Lung (tissue), 12 donors: ENCODE data around the gene FARP1. TPM values are rescaled to one million over a fixed set of nuclear protein-coding genes. Genes with fewer than 3 reads are reported as not detected.

Experiments
- ATAC-seq: fragments of 200-7000 bp; cut with Tn5 transposase; one replicate; pipeline ENCODE4 v1.9.1; 2020; ENCODE audit warnings: moderate number of reproducible peaks; ENCODE audit not compliant: insufficient read depth, low FRiP score
- DNase-seq, 3 donors: peaks; one replicate each; pipeline ENCODE4 v3.0.0-alpha.2; 2013 to 2017
- H3K27ac ChIP-seq, 2 donors: one replicate each; pipeline ENCODE4 v1.5.1; 2013; ENCODE audit warnings: mild to moderate bottlenecking in 2 of 2, moderate library complexity in 2 of 2, control low read depth in 1 of 2, inconsistent platforms in 1 of 2, low read depth in 1 of 2, low read length in 1 of 2
- H3K27me3 ChIP-seq, 3 donors: one replicate each; pipeline ENCODE4 v1.5.1; 2013; ENCODE audit warnings: low read length in 2 of 3; ENCODE audit not compliant: control insufficient read depth in 3 of 3, insufficient read depth in 3 of 3
- H3K36me3 ChIP-seq, 4 donors: one replicate each; pipeline ENCODE4 v1.5.1; 2013; ENCODE audit warnings: low read length in 4 of 4, mild to moderate bottlenecking in 1 of 4, moderate library complexity in 1 of 4; ENCODE audit not compliant: control insufficient read depth in 4 of 4, insufficient read depth in 4 of 4
- H3K4me1 ChIP-seq, 5 donors: one replicate each; pipeline ENCODE4 v1.5.1; 2013; ENCODE audit warnings: low read length in 5 of 5, mild to moderate bottlenecking in 2 of 5, moderate library complexity in 1 of 5; ENCODE audit not compliant: control insufficient read depth in 5 of 5, insufficient read depth in 5 of 5
- H3K4me3 ChIP-seq: one replicate; pipeline ENCODE4 v1.5.1; 2013; ENCODE audit warnings: mild to moderate bottlenecking, control low read depth, moderate library complexity
- H3K9ac ChIP-seq, 2 donors: one replicate each; pipeline ENCODE4 v1.5.1; 2013; ENCODE audit warnings: low read length in 2 of 2, control low read depth in 1 of 2; ENCODE audit not compliant: insufficient read depth in 1 of 2
- H3K9me3 ChIP-seq, 4 donors: one replicate each; pipeline ENCODE4 v1.5.1; 2013; ENCODE audit warnings: low read length in 3 of 4, mild to moderate bottlenecking in 1 of 4, moderate library complexity in 1 of 4; ENCODE audit not compliant: control insufficient read depth in 4 of 4, insufficient read depth in 3 of 4
- CTCF ChIP-seq: IDR thresholded peaks from 2 replicates; pipeline ENCODE4 v1.5.1; 2012; ENCODE audit warnings: mild to moderate bottlenecking; ENCODE audit errors: control extremely low read depth, extremely low read depth
- WGBS, 2 donors: extraction: QIAGEN DNeasy Blood & Tissue Kit; methylation state at CpG; one replicate each; pipeline ENCODE4 v1.1.7; 2013; 5-methylcytosine and 5-hydroxymethylcytosine counted together
- polyA plus RNA-seq, 2 donors: library from polyadenylated mRNA; stranded (reverse); fragments of 200-250 nt; gene quantifications; one replicate each; pipeline ENCODE4 v1.2.1, GENCODE V29; 2013
- total RNA-seq, 2 donors: library from RNA; depleted of rRNA in 1 of 2; stranded (reverse); fragments of >200 nt in 1 of 2; gene quantifications; one replicate each; pipeline ENCODE4 v1.2.1, GENCODE V29; 2014 to 2021
- donor health status: control.
- donor health status: control.
- donor health status: Bipolar disorder and iron deficiency.
- donor health status: healthy.
- donor health status: DM: yes; HTN: yes; CAD: no.

The FARP1 gene
- total and polyA plus RNA-seq, 4 donors = 20.8 to 102 (median 54.4) TPM

- Histone ChIP-seq H3K9me3 (no peaks in the 10 kb centered on the region), H3K9ac (no peak overlapping the region), H3K36me3 (peaks cover 0 to 3% (median 0%) of the 10 kb centered on the region in 4 donors), H3K27me3 (no peaks in the 10 kb centered on the region), H3K4me1 (peaks cover 9 to 48% (median 25%) of the 10 kb centered on the region in 5 donors), H3K4me3 (no peak overlapping the region), H3K27ac (peak overlapping the region in 1 of 2 donors; percentile 13)
- ATAC-seq (no peak), DNase-seq (no peak)
- WGBS, 2 donors = 79 to 87% methylated on average over 2 of the region's 2 CpGs
- TF ChIP-seq CTCF = no peak
Measured at GRCh38 chr13:98310485-98311199, 167.7 kb downstream of the FARP1 start.

- H3K4me1 ChIP-seq = peaks cover 13 to 53% (median 25%) of the 10 kb centered on the region in 5 donors
- ATAC-seq = no peak
Measured at GRCh38 chr13:98311200-98311548, 168.3 kb downstream of the FARP1 start.

GRCh38 chr13:98312606-98313005, 169.7 kb downstream of the FARP1 start:
- Histone ChIP-seq H3K36me3 (peaks cover 0 to 7% (median under 1%) of the 10 kb centered on the region in 4 donors), H3K27ac (no peak overlapping the region), H3K9me3 (no peaks in the 10 kb centered on the region), H3K9ac (no peak overlapping the region), H3K4me1 (peaks cover 16 to 46% (median 21%) of the 10 kb centered on the region in 5 donors), H3K27me3 (no peaks in the 10 kb centered on the region), H3K4me3 (no peak overlapping the region)
- 92 to 98% methylated on average over 7 of the region's 7 CpGs for WGBS, 2 donors
- ATAC-seq (no peak), DNase-seq (no peak)
- no peak for TF ChIP-seq CTCF

More at GRCh38 chr13:98311200-98311548, 168.3 kb downstream of the FARP1 start:
- WGBS, 2 donors = 68 to 79% methylated on average over 1 of the region's 1 CpG
- no peak overlapping the region for H3K9ac ChIP-seq
- no peaks in the 10 kb centered on the region for H3K9me3 ChIP-seq
- no peak overlapping the region for H3K27ac ChIP-seq
- TF ChIP-seq CTCF = no peak
- H3K36me3 ChIP-seq = peaks cover 0 to 1% (median under 1%) of the 10 kb centered on the region in 4 donors
- no peaks in the 10 kb centered on the region for H3K27me3 ChIP-seq
- DNase-seq = no peak
- H3K4me3 ChIP-seq = no peak overlapping the region
